GM10266 (cell line): Measurements from ENCODE around the gene HEMGN.

Source experiments
- DNase-seq: peaks from one replicate; pipeline ENCODE4 v3.0.0; 2012; ENCODE audit errors: extremely low spot score
- TF ChIP-seq, protein P1 (sequence below): IDR thresholded peaks from 2 replicates; pipeline ENCODE4 v1.5.1; 2012; ENCODE audit warnings: mild to moderate bottlenecking, low read depth; ENCODE audit not compliant: control insufficient read depth, insufficient read depth; ENCODE audit errors: missing control alignments

Gene HEMGN

DNA sequence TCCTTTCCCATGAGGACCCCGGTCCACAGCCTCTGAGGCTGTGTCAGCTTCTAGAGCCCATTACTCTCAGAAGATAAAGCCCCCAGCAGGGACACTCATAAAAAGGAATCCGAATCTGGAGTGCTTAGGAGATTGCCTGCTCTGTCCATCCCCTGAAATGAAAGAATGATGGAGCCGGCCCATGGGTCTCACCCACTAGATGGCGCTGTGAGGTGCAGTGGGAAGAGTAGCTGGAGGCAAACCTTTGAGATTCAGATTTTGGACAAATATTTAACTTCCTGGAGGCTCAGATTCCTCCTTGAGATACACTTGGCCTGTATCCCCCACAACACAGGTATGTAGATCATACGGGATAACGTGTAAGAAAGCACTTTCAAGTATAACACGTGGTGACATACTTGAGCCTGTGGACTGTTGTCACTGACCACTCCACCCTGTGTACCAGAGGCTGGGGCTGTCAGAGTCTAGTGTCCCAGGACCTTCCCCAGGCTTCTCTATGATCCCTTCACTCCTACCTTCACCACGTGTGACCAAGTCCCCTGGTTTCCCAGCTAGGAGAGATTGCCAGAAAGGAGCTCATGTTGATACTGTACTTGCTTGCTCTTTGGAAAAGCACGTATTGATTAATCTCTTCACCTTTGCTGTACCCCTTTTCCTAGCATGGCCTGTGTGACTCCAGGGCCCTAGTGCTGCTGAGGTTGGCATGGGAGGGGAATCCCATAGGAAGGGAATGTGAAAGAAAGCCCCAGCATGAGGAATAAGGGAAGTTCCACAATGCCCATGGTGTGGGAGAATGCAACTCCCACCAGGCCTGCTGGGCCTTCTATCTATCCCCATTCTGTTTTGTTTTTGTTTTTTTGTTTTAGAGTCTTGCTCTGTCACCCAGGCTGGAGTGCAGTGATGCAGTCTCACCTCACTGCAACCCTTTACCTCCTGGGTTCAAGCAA, 47.8 kb downstream of the HEMGN start:
- DNase-seq: peak; percentile 62
- TF ChIP-seq, protein P1, sequence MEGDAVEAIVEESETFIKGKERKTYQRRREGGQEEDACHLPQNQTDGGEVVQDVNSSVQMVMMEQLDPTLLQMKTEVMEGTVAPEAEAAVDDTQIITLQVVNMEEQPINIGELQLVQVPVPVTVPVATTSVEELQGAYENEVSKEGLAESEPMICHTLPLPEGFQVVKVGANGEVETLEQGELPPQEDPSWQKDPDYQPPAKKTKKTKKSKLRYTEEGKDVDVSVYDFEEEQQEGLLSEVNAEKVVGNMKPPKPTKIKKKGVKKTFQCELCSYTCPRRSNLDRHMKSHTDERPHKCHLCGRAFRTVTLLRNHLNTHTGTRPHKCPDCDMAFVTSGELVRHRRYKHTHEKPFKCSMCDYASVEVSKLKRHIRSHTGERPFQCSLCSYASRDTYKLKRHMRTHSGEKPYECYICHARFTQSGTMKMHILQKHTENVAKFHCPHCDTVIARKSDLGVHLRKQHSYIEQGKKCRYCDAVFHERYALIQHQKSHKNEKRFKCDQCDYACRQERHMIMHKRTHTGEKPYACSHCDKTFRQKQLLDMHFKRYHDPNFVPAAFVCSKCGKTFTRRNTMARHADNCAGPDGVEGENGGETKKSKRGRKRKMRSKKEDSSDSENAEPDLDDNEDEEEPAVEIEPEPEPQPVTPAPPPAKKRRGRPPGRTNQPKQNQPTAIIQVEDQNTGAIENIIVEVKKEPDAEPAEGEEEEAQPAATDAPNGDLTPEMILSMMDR: peak; percentile 79

DNA sequence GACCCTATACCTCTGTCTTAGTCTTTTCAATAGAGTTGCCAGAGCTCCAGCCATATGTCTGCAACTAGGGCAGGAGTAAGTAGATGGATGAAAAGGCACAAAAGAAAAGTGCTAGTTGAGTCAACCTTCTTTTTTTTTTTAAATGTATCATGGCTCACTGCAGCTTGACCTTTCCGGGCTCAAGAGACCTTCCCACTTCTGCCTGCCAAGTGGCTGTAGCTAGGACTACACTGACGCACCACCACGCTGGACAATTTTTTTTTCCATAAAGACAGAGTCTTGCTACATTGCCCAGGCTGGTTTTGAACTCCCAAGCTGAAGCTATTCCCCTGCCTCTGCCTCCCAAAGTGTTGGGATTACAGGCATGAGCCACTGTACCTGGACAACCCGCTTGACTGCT, 57.6 kb downstream of the HEMGN start:
- DNase-seq: no peak
- TF ChIP-seq, protein P1: no peak
